ENCODE data around the gene CDPF1.

Gene CDPF1

GRCh38 chr22:46280063-46280817 is 30.1 kb upstream of the CDPF1 start:
- H3K4me3 ChIP-seq (ENCODE audit: low read length): no peak overlapping the region
- TF ChIP-seq, protein P1, sequence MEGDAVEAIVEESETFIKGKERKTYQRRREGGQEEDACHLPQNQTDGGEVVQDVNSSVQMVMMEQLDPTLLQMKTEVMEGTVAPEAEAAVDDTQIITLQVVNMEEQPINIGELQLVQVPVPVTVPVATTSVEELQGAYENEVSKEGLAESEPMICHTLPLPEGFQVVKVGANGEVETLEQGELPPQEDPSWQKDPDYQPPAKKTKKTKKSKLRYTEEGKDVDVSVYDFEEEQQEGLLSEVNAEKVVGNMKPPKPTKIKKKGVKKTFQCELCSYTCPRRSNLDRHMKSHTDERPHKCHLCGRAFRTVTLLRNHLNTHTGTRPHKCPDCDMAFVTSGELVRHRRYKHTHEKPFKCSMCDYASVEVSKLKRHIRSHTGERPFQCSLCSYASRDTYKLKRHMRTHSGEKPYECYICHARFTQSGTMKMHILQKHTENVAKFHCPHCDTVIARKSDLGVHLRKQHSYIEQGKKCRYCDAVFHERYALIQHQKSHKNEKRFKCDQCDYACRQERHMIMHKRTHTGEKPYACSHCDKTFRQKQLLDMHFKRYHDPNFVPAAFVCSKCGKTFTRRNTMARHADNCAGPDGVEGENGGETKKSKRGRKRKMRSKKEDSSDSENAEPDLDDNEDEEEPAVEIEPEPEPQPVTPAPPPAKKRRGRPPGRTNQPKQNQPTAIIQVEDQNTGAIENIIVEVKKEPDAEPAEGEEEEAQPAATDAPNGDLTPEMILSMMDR (IDR thresholded peaks at IDR 0.05; ENCODE audit: insufficient read depth, low read depth, low read length, missing control alignments): no peak
- no peak for DNase-seq (ENCODE audit: low read depth)

DNA sequence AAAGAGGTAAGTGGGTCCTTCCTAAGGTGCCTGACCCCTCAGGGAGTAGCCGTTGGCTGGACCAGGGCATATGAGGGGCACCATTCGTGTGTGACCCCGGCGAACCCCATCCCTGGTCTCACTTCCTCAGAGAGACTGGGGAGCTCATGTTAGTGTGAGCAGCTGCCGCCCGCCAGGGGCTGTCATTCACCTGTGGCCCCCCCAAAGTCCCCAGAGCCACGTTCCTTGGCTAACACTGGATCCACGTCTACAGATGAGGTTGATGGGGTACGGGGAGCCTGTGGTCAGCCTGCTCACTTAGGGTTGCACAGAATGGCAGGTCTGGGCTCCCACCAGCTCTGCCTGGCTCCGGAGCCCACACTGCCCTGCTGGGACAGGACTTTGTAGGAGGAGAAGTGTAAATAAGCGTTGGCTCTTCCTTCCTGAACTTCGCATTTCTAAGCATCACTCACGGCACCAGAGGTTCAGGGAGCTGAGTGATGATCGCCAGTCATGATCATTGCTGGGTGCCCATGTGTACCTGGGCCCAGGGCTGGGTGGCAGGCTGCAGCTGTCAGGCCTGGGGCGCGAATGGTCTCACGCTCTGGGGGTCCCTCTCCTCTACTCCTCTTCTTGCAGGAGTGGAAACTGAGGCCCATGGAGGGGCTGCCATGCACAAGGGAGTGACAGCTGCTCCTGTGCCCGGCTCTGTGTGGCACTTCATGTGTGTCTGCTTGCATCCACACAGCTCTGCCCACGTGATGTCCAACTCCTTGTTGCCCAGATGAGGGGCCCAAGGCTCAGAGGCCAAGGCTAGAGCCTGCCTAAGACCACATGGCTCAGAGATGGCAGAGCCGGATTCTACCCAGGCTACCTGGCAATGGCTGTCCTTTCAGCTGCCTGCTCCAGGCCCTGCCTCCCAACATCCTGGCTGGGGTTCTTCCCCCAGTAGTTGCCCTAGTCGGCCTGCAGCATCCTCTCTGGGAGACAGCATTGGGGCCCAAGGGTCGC is 28.9 kb upstream of the CDPF1 start:
- no peak overlapping the region for H3K4me3 ChIP-seq (ENCODE audit: low read length)
- TF ChIP-seq, protein P1 (IDR thresholded peaks at IDR 0.05; ENCODE audit: insufficient read depth, low read depth, low read length, missing control alignments): no peak
- no peak for DNase-seq (ENCODE audit: low read depth)

DNA sequence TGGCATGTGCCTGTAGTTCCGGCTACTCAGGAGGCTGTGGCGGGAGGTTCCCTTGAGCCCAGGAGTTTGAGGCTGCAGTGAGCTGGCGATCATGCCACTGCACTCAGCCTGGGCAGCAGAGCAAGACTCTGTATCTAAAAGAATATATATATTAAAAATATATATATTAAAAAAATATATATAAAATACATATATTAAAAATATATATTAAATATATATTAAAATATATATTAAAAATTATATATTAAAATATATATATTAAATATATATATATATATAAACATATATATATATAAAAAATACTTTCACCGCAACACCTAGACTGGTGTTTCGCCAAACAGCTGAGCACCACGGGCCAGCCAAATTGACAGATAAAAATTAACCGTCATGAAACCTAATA is 26.5 kb upstream of the CDPF1 start:
- DNase-seq (ENCODE audit: low read depth): no peak
- no peak overlapping the region for H3K4me3 ChIP-seq (ENCODE audit: low read length)
- TF ChIP-seq, protein P1 (IDR thresholded peaks at IDR 0.05; ENCODE audit: insufficient read depth, low read depth, low read length, missing control alignments): no peak

DNA sequence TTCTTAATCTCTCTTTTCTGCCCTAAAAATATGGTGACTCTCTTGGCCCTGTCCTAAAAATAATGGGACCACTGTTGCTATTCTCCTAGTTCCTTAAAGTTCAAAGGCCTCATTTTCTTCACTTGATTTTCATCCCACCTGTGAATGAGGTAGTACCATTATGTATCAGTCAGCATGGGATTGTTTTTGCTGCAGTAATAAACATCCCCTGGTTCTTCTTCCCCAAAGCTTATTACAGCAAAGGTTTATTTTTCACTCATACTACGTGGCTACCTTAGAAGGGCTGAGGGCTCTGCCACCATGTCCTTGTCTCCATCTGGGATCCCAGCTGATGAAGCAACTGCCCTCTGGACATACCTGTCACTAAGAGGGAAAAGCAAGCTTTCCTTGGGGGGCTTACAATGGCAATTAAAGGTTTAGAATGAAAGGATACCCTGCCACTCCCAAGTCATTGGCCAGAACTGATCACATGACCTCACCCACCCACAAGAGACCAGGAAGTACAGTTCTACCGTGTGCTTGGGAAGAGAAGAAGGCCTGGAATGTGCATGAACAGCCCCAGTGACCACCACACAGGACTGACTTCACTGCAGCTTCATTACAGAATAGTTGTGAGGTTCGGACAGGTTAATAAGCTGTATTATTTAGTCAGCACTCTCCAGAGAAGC is 25.5 kb upstream of the CDPF1 start:
- no peak overlapping the region for H3K4me3 ChIP-seq (ENCODE audit: low read length)
- no peak for DNase-seq (ENCODE audit: low read depth)
- TF ChIP-seq, protein P1 (IDR thresholded peaks at IDR 0.05; ENCODE audit: insufficient read depth, low read depth, low read length, missing control alignments): no peak

- no peak overlapping the region for H3K4me3 ChIP-seq (ENCODE audit: low read length)
- TF ChIP-seq, protein P1 (IDR thresholded peaks at IDR 0.05; ENCODE audit: insufficient read depth, low read depth, low read length, missing control alignments): no peak
- DNase-seq (ENCODE audit: low read depth): no peak
Measured at GRCh38 chr22:46274381-46274780, 24.3 kb upstream of the CDPF1 start.

GRCh38 chr22:46273432-46274148 is 23.5 kb upstream of the CDPF1 start:
- TF ChIP-seq, protein P1 (IDR thresholded peaks at IDR 0.05; ENCODE audit: insufficient read depth, low read depth, low read length, missing control alignments): no peak
- no peak for DNase-seq (ENCODE audit: low read depth)
- no peak overlapping the region for H3K4me3 ChIP-seq (ENCODE audit: low read length)
